IMR-90 (cell line): ENCODE measurements around the gene TTC28. TPM values are rescaled to one million over a fixed set of nuclear protein-coding genes. Genes with fewer than 3 reads are reported as not detected.
A peak's percentile ranks its signal among the peaks of the same experiment; 100 is the strongest.

Experiments
- ATAC-seq: fragments of 200-7000 bp; cut with Tn5 transposase; 2 replicates; pipeline ENCODE4 v1.9.1; 2020; ENCODE audit warnings: low read depth, mild to moderate bottlenecking, moderate library complexity
- BruUV-seq: library from RNA; stranded (reverse); fragments of 400-500 nt; replicated peaks from 2 replicates; lab custom pipeline; 2021; lab: Mats Ljungman, UMichigan
- CTCF ChIA-PET: fragments of 300-600 bp; formaldehyde crosslinking; extraction: SDS; loops from one replicate; lab custom pipeline; 2021; ENCODE audit warnings: antibody characterized with exemption; lab: Yijun Ruan, JAX
- POLR2A ChIA-PET: fragments of 300-600 bp; sonication (Branson Sonifier 250); formaldehyde crosslinking; loops from one replicate; lab custom pipeline; 2022; ENCODE audit warnings: antibody characterized with exemption; ENCODE audit not compliant: unreplicated experiment; lab: Charles Lee
- DNase-seq: peaks from one replicate; pipeline ENCODE4 v3.0.0; 2013
- H2AFZ ChIP-seq: replicated peaks from 2 replicates; pipeline ENCODE3; 2013; ENCODE audit warnings: low read length, mild to moderate bottlenecking; ENCODE audit not compliant: poor library complexity
- H2AK5ac ChIP-seq: 2 replicates; pipeline ENCODE4 v1.6.1; 2013; ENCODE audit warnings: low read depth, low read length, inconsistent platforms
- H2AK9ac ChIP-seq: replicated peaks from 2 replicates; pipeline ENCODE3; 2013; ENCODE audit warnings: mild to moderate bottlenecking, low read depth, low read length, moderate library complexity; ENCODE audit not compliant: poor library complexity
- H2BK120ac ChIP-seq: 2 replicates; pipeline ENCODE4 v1.6.1; 2013; ENCODE audit warnings: low read depth, low read length, inconsistent platforms
- H2BK15ac ChIP-seq: 3 replicates; pipeline ENCODE4 v1.6.1; 2013; ENCODE audit warnings: low read depth, low read length, inconsistent platforms
- H2BK20ac ChIP-seq: 2 replicates; pipeline ENCODE4 v1.6.1; 2013; ENCODE audit warnings: low read depth, mild to moderate bottlenecking, inconsistent platforms, low read length, moderate library complexity
- H2BK5ac ChIP-seq: 2 replicates; pipeline ENCODE4 v1.6.1; 2013; ENCODE audit warnings: mild to moderate bottlenecking, low read depth, low read length, inconsistent platforms; ENCODE audit not compliant: poor library complexity, severe bottlenecking
- H3K14ac ChIP-seq: replicated peaks from 2 replicates; pipeline ENCODE4 v1.6.1; 2013; ENCODE audit warnings: low read depth, low read length, inconsistent platforms
- H3K18ac ChIP-seq: 2 replicates; pipeline ENCODE4 v1.6.1; 2013; ENCODE audit warnings: low read depth, low read length, control low read depth
- H3K23ac ChIP-seq: 2 replicates; pipeline ENCODE4 v1.6.1; 2013; ENCODE audit warnings: low read depth, low read length, inconsistent platforms
- H3K27ac ChIP-seq: 2 replicates; pipeline ENCODE4 v1.5.1; 2013; ENCODE audit warnings: mild to moderate bottlenecking, control low read depth, low read length; ENCODE audit not compliant: insufficient read depth
- H3K27me3 ChIP-seq: 2 replicates; pipeline ENCODE4 v1.6.1; 2013; ENCODE audit warnings: low read length; ENCODE audit not compliant: control insufficient read depth, insufficient read depth
- H3K36me3 ChIP-seq: 2 replicates; pipeline ENCODE4 v1.6.1; 2013; ENCODE audit warnings: low read length, mixed read lengths; ENCODE audit not compliant: control insufficient read depth, insufficient read depth
- H3K4ac ChIP-seq: 2 replicates; pipeline ENCODE4 v1.6.1; 2013; ENCODE audit warnings: low read depth, low read length, inconsistent platforms
- H3K4me1 ChIP-seq: 2 replicates; pipeline ENCODE4 v1.6.1; 2013; ENCODE audit warnings: low read length, mixed read lengths; ENCODE audit not compliant: control insufficient read depth, insufficient read depth
- H3K4me2 ChIP-seq: 2 replicates; pipeline ENCODE4 v1.6.1; 2013; ENCODE audit warnings: low read depth, mild to moderate bottlenecking, control low read depth, low read length, moderate library complexity
- H3K4me3 ChIP-seq: 2 replicates; pipeline ENCODE4 v1.5.1; 2013; ENCODE audit warnings: low read depth, mild to moderate bottlenecking, control low read depth, low read length, moderate library complexity; ENCODE audit not compliant: insufficient read depth
- H3K56ac ChIP-seq: 2 replicates; pipeline ENCODE4 v1.6.1; 2013; ENCODE audit warnings: low read length, inconsistent platforms; ENCODE audit not compliant: insufficient read depth; ENCODE audit errors: extremely low read depth
- H3K79me1 ChIP-seq, 2 experiments: 2 replicates each; pipeline ENCODE4 v1.6.1; 2013; ENCODE audit warnings: low read length in 2 of 2, inconsistent platforms in 1 of 2, low read depth in 1 of 2
- H3K9ac ChIP-seq: 2 replicates; pipeline ENCODE4 v1.6.1; 2013; ENCODE audit warnings: low read depth, low read length, control low read depth
- H3K9me1 ChIP-seq: 2 replicates; pipeline ENCODE4 v1.6.1; 2013; ENCODE audit warnings: low read length, inconsistent platforms; ENCODE audit not compliant: insufficient read depth
- H3K9me3 ChIP-seq: 2 replicates; pipeline ENCODE4 v1.6.1; 2013; ENCODE audit warnings: low read length; ENCODE audit not compliant: control insufficient read depth, insufficient read depth
- H4K20me1 ChIP-seq: 2 replicates; pipeline ENCODE4 v1.6.1; 2013; ENCODE audit warnings: low read length, inconsistent platforms; ENCODE audit not compliant: insufficient read depth
- H4K5ac ChIP-seq: 2 replicates; pipeline ENCODE4 v1.6.1; 2013; ENCODE audit warnings: mild to moderate bottlenecking, low read depth, low read length, control low read depth
- H4K8ac ChIP-seq, 2 experiments: 2 replicates each; pipeline ENCODE4 v1.6.1; 2013; ENCODE audit warnings: low read depth in 2 of 2, low read length in 2 of 2, control low read depth in 1 of 2, inconsistent platforms in 1 of 2
- H4K91ac ChIP-seq: 2 replicates; pipeline ENCODE4 v1.6.1; 2013; ENCODE audit warnings: low read depth, low read length, inconsistent platforms; ENCODE audit not compliant: insufficient read depth
- BHLHE40 ChIP-seq: fragments of 150-350 bp; IDR thresholded peaks from 2 replicates; pipeline ENCODE4 v1.6.1; 2016; ENCODE audit warnings: mild to moderate bottlenecking, low read depth, low read length
- FOS ChIP-seq: fragments of 150-350 bp; IDR thresholded peaks from 2 replicates; pipeline ENCODE4 v1.6.1; 2016; ENCODE audit warnings: low read depth, low read length
- MAFK ChIP-seq: IDR thresholded peaks from 2 replicates; pipeline ENCODE4 v1.6.1; 2012; ENCODE audit warnings: low read depth, low read length, improper control_type of control experiment
- MAZ ChIP-seq: IDR thresholded peaks from 2 replicates; pipeline ENCODE4 v1.6.1; 2012; ENCODE audit warnings: low read depth, mild to moderate bottlenecking, low read length, improper control_type of control experiment, moderate library complexity, borderline replicate concordance
- NFE2L2 ChIP-seq: fragments of 150-350 bp; IDR thresholded peaks from 2 replicates; pipeline ENCODE4 v1.6.1; 2016; ENCODE audit warnings: low read depth, mild to moderate bottlenecking, low read length
- POLR2A ChIP-seq: IDR thresholded peaks from 2 replicates; pipeline ENCODE4 v1.6.1; 2012; ENCODE audit warnings: mild to moderate bottlenecking, low read depth, low read length
- RAD21 ChIP-seq: IDR thresholded peaks from 2 replicates; pipeline ENCODE4 v1.6.1; 2012; ENCODE audit warnings: low read length, improper control_type of control experiment
- RCOR1 ChIP-seq: IDR thresholded peaks from 2 replicates; pipeline ENCODE4 v1.6.1; 2012; ENCODE audit warnings: mild to moderate bottlenecking, low read length, improper control_type of control experiment; ENCODE audit not compliant: insufficient replicate concordance
- SMC3 ChIP-seq: fragments of 150-350 bp; IDR thresholded peaks from 2 replicates; pipeline ENCODE4 v1.6.1; 2016; ENCODE audit warnings: low read depth, mild to moderate bottlenecking, antibody characterized with exemption, low read length, moderate library complexity
- WGBS, 2 experiments: methylation state at CpG; one replicate each; pipeline versions ENCODE4 v1.1.5 to v1.1.7; 2013; ENCODE audit warnings: missing lambda C conversion rate in 2 of 2; ENCODE audit not compliant: insufficient read length in 1 of 2; ENCODE audit errors: extremely low coverage in 2 of 2; 5-methylcytosine and 5-hydroxymethylcytosine counted together
- dilution Hi-C: fragments of 300-500 bp; cut with HindIII; formaldehyde crosslinking; loops from one replicate; pipeline ENCODE4 v1.14.3; 2018; ENCODE audit warnings: low sequenced_read_pairs; ENCODE audit not compliant: unreplicated experiment
- in situ Hi-C: fragments of 300-500 bp; cut with MboI; formaldehyde crosslinking; loops from 3 replicates; pipeline ENCODE4 v1.14.3; 2019; ENCODE audit warnings: low sequenced_read_pairs, inconsistent platforms, mixed read lengths
- intact Hi-C: fragments of 100-400 bp; cut with micrococcal nuclease; formaldehyde crosslinking; loops from 2 replicates; pipeline ENCODE4 v1.10.0; 2022
- polyA plus RNA-seq, 3 experiments: library from polyadenylated mRNA; depleted of rRNA; stranded (reverse); fragments of >200 nt; gene quantifications; 2 replicates each; pipeline ENCODE4 v1.2.3, GENCODE V29; 2012; ENCODE audit warnings: low replicate concordance in 1 of 3
- total RNA-seq: library from RNA; depleted of rRNA; stranded (reverse); fragments of >200 nt; gene quantifications from 2 replicates; pipeline ENCODE4 v1.2.3, GENCODE V29; 2012
- TF ChIP-seq, protein P1 (sequence below): conservative IDR thresholded peaks from 2 replicates; pipeline ENCODE4 v1.5.1; 2012; ENCODE audit warnings: mild to moderate bottlenecking, low read depth, low read length, improper control_type of control experiment
- TF ChIP-seq, protein P2 (sequence below): fragments of 150-350 bp; IDR thresholded peaks from 2 replicates; pipeline ENCODE4 v1.6.1; 2016; ENCODE audit warnings: low read depth, mild to moderate bottlenecking, low read length, moderate library complexity, borderline replicate concordance

The TTC28 gene
- total and polyA plus RNA-seq, 2 of the 4 experiments (the other 2 are of a cell fraction) = 5.6 to 13.3 TPM

DNA sequence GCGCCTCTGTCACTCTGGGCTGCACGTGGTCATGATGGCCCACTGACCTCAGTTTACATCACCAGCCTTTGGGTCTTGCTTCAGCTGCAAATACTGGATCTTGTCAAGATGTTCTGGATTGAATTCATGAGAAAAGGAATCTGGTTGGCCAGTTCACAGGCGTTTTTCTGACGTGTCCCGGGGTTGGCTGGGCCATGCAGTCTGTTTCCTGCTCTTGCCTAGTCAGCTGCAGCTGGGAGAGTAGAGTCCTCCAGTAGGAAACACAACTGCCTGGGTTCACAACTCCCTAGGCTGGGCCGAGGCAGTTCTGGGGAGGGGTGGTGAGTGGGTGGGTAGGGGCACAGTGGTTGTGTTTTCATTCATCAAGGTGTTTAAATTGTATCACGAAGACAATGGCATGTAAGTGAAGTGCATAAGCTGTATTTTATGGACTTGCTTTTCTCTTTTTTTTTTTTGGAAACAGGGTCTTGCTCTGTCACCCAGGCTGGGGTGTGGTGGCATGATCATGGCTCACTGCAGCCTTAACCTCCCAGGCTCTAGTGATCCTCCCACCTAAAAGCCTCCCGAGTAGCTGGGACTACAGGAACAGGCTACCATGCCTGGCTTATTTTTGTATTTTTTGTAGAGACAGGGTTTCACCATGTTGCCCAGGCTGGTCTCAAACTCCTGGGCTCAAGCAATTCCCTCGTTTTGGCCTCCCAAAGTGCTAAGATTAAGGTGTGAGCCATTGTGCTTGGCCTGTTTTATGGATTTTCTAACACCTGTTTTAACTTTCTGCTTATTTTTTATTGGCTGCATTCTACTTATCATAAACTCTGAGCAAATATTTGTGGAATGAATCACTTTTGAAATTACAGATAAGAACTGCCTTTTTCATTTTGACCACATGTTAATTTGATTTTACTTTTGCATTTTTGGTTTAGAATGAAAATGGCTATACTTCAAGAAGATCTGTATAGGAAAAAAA, 706.6 kb downstream of the TTC28 start:
- ChIA-PET POLR2A (no interaction called here), CTCF (no interaction called here)
- Histone ChIP-seq H2BK5ac (no peak overlapping the region), H3K9ac (no peak overlapping the region), H2BK120ac (peak overlapping the region; percentile 79), H3K36me3 (no peaks in the 10 kb centered on the region), H3K56ac (no peak overlapping the region), H3K4me1 (peaks cover 4% of the 10 kb centered on the region), H3K9me3 (peaks cover 2% of the 10 kb centered on the region; the same call in 1 of the 2 replicates), H3K23ac (peak overlapping the region; percentile 12; the same call in 1 of the 2 replicates), H3K14ac (no peak overlapping the region), H3K4me2 (no peak overlapping the region), H2AK9ac (no peak overlapping the region), H4K8ac (no peak overlapping the region), H3K18ac (no peak overlapping the region), H3K4ac (peak overlapping the region; percentile 70), H4K20me1 (no peaks in the 10 kb centered on the region), H2BK15ac (no peak overlapping the region), H2AK5ac (peak overlapping the region; percentile 50; the same call in 1 of the 2 replicates), H3K27ac (no peak overlapping the region), H3K9me1 (peaks cover 4% of the 10 kb centered on the region), H3K4me3 (no peak overlapping the region), H4K91ac (peak overlapping the region; percentile 69), H3K27me3 (no peaks in the 10 kb centered on the region), H2BK20ac (peak overlapping the region; percentile 63), H2AFZ (no peak overlapping the region), H3K79me1 (peaks cover 3 to 4% of the 10 kb centered on the region in 2 experiments; a peak in 1 of 4 replicates), H4K5ac (no peak overlapping the region; the same call in 1 of the 2 replicates)
- WGBS, 2 experiments = 71% methylated on average over 3 of the region's 9 CpGs; no CpG with 5 or more reads in 1 of the 2 experiments
- ATAC-seq = peak; percentile 13; the same call in 1 of the 2 replicates
- intact Hi-C loops = no loop called here
- in situ Hi-C loops = no loop called here
- no TSS peak for BruUV-seq
- dilution Hi-C loops = no loop called here
- TF ChIP-seq NFE2L2 (no peak), SMC3 (no peak), RAD21 (no peak), POLR2A (no peak), MAFK (no peak), RCOR1 (no peak), MAZ (no peak), BHLHE40 (no peak), FOS (no peak)
- TF ChIP-seq, protein P1, sequence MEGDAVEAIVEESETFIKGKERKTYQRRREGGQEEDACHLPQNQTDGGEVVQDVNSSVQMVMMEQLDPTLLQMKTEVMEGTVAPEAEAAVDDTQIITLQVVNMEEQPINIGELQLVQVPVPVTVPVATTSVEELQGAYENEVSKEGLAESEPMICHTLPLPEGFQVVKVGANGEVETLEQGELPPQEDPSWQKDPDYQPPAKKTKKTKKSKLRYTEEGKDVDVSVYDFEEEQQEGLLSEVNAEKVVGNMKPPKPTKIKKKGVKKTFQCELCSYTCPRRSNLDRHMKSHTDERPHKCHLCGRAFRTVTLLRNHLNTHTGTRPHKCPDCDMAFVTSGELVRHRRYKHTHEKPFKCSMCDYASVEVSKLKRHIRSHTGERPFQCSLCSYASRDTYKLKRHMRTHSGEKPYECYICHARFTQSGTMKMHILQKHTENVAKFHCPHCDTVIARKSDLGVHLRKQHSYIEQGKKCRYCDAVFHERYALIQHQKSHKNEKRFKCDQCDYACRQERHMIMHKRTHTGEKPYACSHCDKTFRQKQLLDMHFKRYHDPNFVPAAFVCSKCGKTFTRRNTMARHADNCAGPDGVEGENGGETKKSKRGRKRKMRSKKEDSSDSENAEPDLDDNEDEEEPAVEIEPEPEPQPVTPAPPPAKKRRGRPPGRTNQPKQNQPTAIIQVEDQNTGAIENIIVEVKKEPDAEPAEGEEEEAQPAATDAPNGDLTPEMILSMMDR = no peak
- TF ChIP-seq, protein P2, sequence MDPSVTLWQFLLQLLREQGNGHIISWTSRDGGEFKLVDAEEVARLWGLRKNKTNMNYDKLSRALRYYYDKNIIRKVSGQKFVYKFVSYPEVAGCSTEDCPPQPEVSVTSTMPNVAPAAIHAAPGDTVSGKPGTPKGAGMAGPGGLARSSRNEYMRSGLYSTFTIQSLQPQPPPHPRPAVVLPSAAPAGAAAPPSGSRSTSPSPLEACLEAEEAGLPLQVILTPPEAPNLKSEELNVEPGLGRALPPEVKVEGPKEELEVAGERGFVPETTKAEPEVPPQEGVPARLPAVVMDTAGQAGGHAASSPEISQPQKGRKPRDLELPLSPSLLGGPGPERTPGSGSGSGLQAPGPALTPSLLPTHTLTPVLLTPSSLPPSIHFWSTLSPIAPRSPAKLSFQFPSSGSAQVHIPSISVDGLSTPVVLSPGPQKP = no peak
- DNase-seq = peak; percentile 50
